ENCODE measurements around the gene SLC9A9.

SLC9A9 gene

DNA sequence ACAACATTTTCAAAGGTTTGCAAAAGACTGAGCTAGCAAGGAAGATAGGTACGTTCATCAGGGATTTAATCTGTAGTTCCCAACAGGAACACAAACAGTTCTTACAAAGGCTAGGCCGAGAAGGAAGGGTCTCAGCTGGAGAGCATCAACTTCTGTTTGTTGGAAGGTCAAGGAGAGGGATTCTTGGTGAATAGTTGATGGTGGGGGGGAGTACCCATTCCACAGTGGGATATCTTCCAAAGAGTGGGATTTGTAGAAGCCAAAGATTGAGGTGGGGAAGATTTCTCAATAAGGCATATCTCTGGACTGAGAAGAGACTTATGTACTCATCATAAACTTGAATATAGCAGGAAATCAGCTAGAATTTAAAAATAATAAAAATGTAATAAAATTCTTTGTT, 496.9 kb downstream of the SLC9A9 start:
- H3K4me3 ChIP-seq (ENCODE audit: low read depth, low read length) = no peak overlapping the region
- no peak overlapping the region for H2BK120ac ChIP-seq (ENCODE audit: insufficient read depth, low read length, poor library complexity)
- H3K9ac ChIP-seq (ENCODE audit: low read length) = no peak overlapping the region
- H2AK5ac ChIP-seq (ENCODE audit: low read length) = no peak overlapping the region
- H3K9me3 ChIP-seq (ENCODE audit: insufficient read depth, low read depth, low read length) = no peaks in the 10 kb centered on the region
- no peaks in the 10 kb centered on the region for H3K79me1 ChIP-seq (ENCODE audit: low read length)
- H2BK12ac ChIP-seq (ENCODE audit: low read length) = no peak overlapping the region
- H3K79me2 ChIP-seq (ENCODE audit: control insufficient read depth, insufficient read depth, low read length, poor library complexity) = no peaks in the 10 kb centered on the region
- H3K14ac ChIP-seq (ENCODE audit: low read length) = no peak overlapping the region
- H4K8ac ChIP-seq (ENCODE audit: low read depth, low read length) = no peak overlapping the region
- no peak overlapping the region for H3K18ac ChIP-seq (ENCODE audit: low read length)
- no peak overlapping the region for H3K4me2 ChIP-seq (ENCODE audit: low read length)
- WGBS (ENCODE audit: extremely low coverage, insufficient coverage, insufficient read length) = no CpG with 5 or more reads among the region's 2 CpGs
- H3K23ac ChIP-seq (ENCODE audit: low read length) = no peak overlapping the region
- no peak overlapping the region for H3K27ac ChIP-seq (ENCODE audit: low read depth, low read length)
- H3K4me1 ChIP-seq (ENCODE audit: control insufficient read depth in 1 of 2, insufficient read depth in 2 of 2, low read length in 2 of 2) = peaks cover 3% of the 10 kb centered on the region in 2 experiments
- H3K4ac ChIP-seq (ENCODE audit: low read depth, low read length) = no peak overlapping the region
- DNase-seq = no peak
- no peak overlapping the region for H2BK5ac ChIP-seq (ENCODE audit: low read depth, low read length, poor library complexity)
- no peak overlapping the region for H2AFZ ChIP-seq (ENCODE audit: insufficient read depth, low read length, poor library complexity)
- H4K91ac ChIP-seq (ENCODE audit: low read depth, low read length) = no peak overlapping the region
- no peaks in the 10 kb centered on the region for H3K27me3 ChIP-seq (ENCODE audit: insufficient read depth, low read length)
- no peak overlapping the region for H4K12ac ChIP-seq (ENCODE audit: low read depth, low read length)
- H3K36me3 ChIP-seq (ENCODE audit: control insufficient read depth in 1 of 2, insufficient read depth in 2 of 2, low read length in 2 of 2) = no peaks in the 10 kb centered on the region

DNA sequence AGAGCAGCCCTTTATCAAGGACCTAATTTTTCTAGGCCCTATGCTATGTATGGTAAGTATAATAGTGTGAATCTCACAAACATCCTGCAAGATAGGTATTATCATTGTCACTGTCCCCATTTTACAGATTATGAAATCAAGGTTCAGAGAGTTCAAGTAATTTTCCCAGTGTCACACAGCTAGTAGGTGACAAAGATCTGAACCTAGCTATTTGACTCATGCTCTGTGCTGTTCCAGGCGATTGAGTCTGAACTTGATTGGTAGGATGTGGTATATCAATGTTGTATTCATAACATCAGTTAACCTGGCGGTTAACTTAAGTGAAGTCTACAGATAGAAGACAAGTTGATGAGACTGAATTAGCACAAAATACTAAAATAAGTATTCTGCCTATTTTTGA, 498.8 kb downstream of the SLC9A9 start:
- Histone ChIP-seq H3K36me3 (ENCODE audit: control insufficient read depth in 1 of 2, insufficient read depth in 2 of 2, low read length in 2 of 2) (no peaks in the 10 kb centered on the region), H3K4me1 (ENCODE audit: control insufficient read depth in 1 of 2, insufficient read depth in 2 of 2, low read length in 2 of 2) (peaks cover 3% of the 10 kb centered on the region in 2 experiments), H3K23ac (ENCODE audit: low read length) (no peak overlapping the region), H3K18ac (ENCODE audit: low read length) (no peak overlapping the region), H3K27ac (ENCODE audit: low read depth, low read length) (no peak overlapping the region), H3K27me3 (ENCODE audit: insufficient read depth, low read length) (no peaks in the 10 kb centered on the region), H2BK5ac (ENCODE audit: low read depth, low read length, poor library complexity) (no peak overlapping the region), H3K4me3 (ENCODE audit: low read depth, low read length) (no peak overlapping the region), H4K8ac (ENCODE audit: low read depth, low read length) (no peak overlapping the region), H4K12ac (ENCODE audit: low read depth, low read length) (no peak overlapping the region), H2BK120ac (ENCODE audit: insufficient read depth, low read length, poor library complexity) (no peak overlapping the region), H3K14ac (ENCODE audit: low read length) (no peak overlapping the region), H2BK12ac (ENCODE audit: low read length) (no peak overlapping the region), H3K9ac (ENCODE audit: low read length) (no peak overlapping the region), H3K79me2 (ENCODE audit: control insufficient read depth, insufficient read depth, low read length, poor library complexity) (no peaks in the 10 kb centered on the region), H3K79me1 (ENCODE audit: low read length) (no peaks in the 10 kb centered on the region), H3K9me3 (ENCODE audit: insufficient read depth, low read depth, low read length) (no peaks in the 10 kb centered on the region), H2AFZ (ENCODE audit: insufficient read depth, low read length, poor library complexity) (no peak overlapping the region), H4K91ac (ENCODE audit: low read depth, low read length) (no peak overlapping the region), H3K4ac (ENCODE audit: low read depth, low read length) (no peak overlapping the region), H2AK5ac (ENCODE audit: low read length) (no peak overlapping the region), H3K4me2 (ENCODE audit: low read length) (no peak overlapping the region)
- DNase-seq = no peak
- WGBS (ENCODE audit: extremely low coverage, insufficient coverage, insufficient read length) = no CpG with 5 or more reads among the region's 2 CpGs

DNA sequence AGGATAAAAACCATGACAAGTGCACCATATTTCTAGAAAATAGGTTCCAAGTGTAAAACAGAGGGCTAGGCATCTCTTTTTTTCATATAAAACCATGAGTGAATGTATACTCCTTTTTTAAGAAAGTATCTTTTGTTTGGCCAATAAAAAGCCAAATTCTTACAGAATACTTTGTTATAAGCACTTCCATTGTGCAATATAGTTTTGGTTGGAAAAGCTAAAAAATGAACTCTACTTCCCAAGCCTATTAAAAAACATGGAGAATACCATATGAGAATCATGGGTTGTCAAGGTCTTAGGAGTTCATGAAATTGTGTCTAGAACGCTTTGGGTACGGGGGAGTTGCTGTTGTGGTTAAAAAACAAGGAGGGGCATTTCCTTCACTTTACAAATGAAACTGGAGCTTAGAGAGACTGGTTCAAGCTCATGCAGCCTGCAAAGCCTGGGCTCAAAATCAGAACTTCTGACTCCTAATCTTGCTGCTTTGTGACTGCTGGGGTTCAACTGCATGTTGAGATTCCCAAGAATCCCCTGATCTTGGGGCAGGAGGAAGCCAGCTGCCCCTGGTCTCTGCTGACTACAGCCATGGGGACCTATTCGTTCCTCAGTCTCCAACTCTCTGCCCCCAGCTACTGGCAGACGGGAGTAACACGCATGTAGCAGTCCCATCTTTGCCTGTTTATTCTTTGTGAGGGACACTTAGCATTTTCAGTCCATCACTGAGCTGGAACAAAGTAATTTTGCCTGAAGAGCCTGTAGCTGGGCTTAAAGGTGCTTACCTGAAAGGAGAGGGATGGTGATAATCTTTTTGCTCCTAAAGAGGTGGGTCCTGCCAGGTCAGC, 499.6 kb downstream of the SLC9A9 start:
- Histone ChIP-seq H2AFZ (ENCODE audit: insufficient read depth, low read length, poor library complexity) (no peak overlapping the region), H3K9ac (ENCODE audit: low read length) (no peak overlapping the region), H3K79me2 (ENCODE audit: control insufficient read depth, insufficient read depth, low read length, poor library complexity) (no peaks in the 10 kb centered on the region), H3K4me3 (ENCODE audit: low read depth, low read length) (no peak overlapping the region), H3K36me3 (ENCODE audit: control insufficient read depth in 1 of 2, insufficient read depth in 2 of 2, low read length in 2 of 2) (no peaks in the 10 kb centered on the region), H3K14ac (ENCODE audit: low read length) (no peak overlapping the region), H3K4me1 (ENCODE audit: control insufficient read depth in 1 of 2, insufficient read depth in 2 of 2, low read length in 2 of 2) (peaks cover 3% of the 10 kb centered on the region in 2 experiments), H3K4ac (ENCODE audit: low read depth, low read length) (no peak overlapping the region), H3K23ac (ENCODE audit: low read length) (no peak overlapping the region), H3K9me3 (ENCODE audit: insufficient read depth, low read depth, low read length) (no peaks in the 10 kb centered on the region), H3K4me2 (ENCODE audit: low read length) (no peak overlapping the region), H3K79me1 (ENCODE audit: low read length) (no peaks in the 10 kb centered on the region), H4K8ac (ENCODE audit: low read depth, low read length) (no peak overlapping the region), H2AK5ac (ENCODE audit: low read length) (no peak overlapping the region), H4K12ac (ENCODE audit: low read depth, low read length) (no peak overlapping the region), H2BK120ac (ENCODE audit: insufficient read depth, low read length, poor library complexity) (no peak overlapping the region), H3K18ac (ENCODE audit: low read length) (no peak overlapping the region), H4K91ac (ENCODE audit: low read depth, low read length) (no peak overlapping the region), H3K27ac (ENCODE audit: low read depth, low read length) (no peak overlapping the region), H2BK12ac (ENCODE audit: low read length) (no peak overlapping the region), H3K27me3 (ENCODE audit: insufficient read depth, low read length) (no peaks in the 10 kb centered on the region), H2BK5ac (ENCODE audit: low read depth, low read length, poor library complexity) (no peak overlapping the region)
- WGBS (ENCODE audit: extremely low coverage, insufficient coverage, insufficient read length) = no CpG with 5 or more reads among the region's 5 CpGs
- no peak for DNase-seq

- no peak overlapping the region for H2BK120ac ChIP-seq (ENCODE audit: insufficient read depth, low read length, poor library complexity)
- H2BK12ac ChIP-seq (ENCODE audit: low read length) = no peak overlapping the region
- H3K4me1 ChIP-seq (ENCODE audit: control insufficient read depth in 1 of 2, insufficient read depth in 2 of 2, low read length in 2 of 2) = no peaks in the 10 kb centered on the region
- H4K12ac ChIP-seq (ENCODE audit: low read depth, low read length) = no peak overlapping the region
- no peak overlapping the region for H3K4ac ChIP-seq (ENCODE audit: low read depth, low read length)
- no peak overlapping the region for H4K91ac ChIP-seq (ENCODE audit: low read depth, low read length)
- H2AK5ac ChIP-seq (ENCODE audit: low read length) = no peak overlapping the region
- no peaks in the 10 kb centered on the region for H3K27me3 ChIP-seq (ENCODE audit: insufficient read depth, low read length)
- H3K79me2 ChIP-seq (ENCODE audit: control insufficient read depth, insufficient read depth, low read length, poor library complexity) = no peaks in the 10 kb centered on the region
- H3K14ac ChIP-seq (ENCODE audit: low read length) = no peak overlapping the region
- DNase-seq = no peak
- no peaks in the 10 kb centered on the region for H3K9me3 ChIP-seq (ENCODE audit: insufficient read depth, low read depth, low read length)
- H3K18ac ChIP-seq (ENCODE audit: low read length) = no peak overlapping the region
- H3K36me3 ChIP-seq (ENCODE audit: control insufficient read depth in 1 of 2, insufficient read depth in 2 of 2, low read length in 2 of 2) = no peaks in the 10 kb centered on the region
- no CpG with 5 or more reads among the region's 1 CpG for WGBS (ENCODE audit: extremely low coverage, insufficient coverage, insufficient read length)
- H2BK5ac ChIP-seq (ENCODE audit: low read depth, low read length, poor library complexity) = no peak overlapping the region
- no peak overlapping the region for H3K23ac ChIP-seq (ENCODE audit: low read length)
- H4K8ac ChIP-seq (ENCODE audit: low read depth, low read length) = no peak overlapping the region
- H3K9ac ChIP-seq (ENCODE audit: low read length) = no peak overlapping the region
- no peak overlapping the region for H3K4me2 ChIP-seq (ENCODE audit: low read length)
- no peak overlapping the region for H3K27ac ChIP-seq (ENCODE audit: low read depth, low read length)
- no peaks in the 10 kb centered on the region for H3K79me1 ChIP-seq (ENCODE audit: low read length)
- no peak overlapping the region for H2AFZ ChIP-seq (ENCODE audit: insufficient read depth, low read length, poor library complexity)
- no peak overlapping the region for H3K4me3 ChIP-seq (ENCODE audit: low read depth, low read length)
Measured at GRCh38 chr3:143344516-143345165, 503.6 kb downstream of the SLC9A9 start.
